Activated T-helper 2 cell treated with anti-CD3 and anti-CD28 coated beads, Interferon-gamma antibody, Interleukin-2, Interleukin-4, amounts not matched to agents 10 μg/mL and 5 μg/mL and 100 μg/mL, durations not matched to agents 14 hours and 24 hours and 36 hours (primary cell): ENCODE measurements around the gene LRRC4B. TPM values are rescaled to one million over a fixed set of nuclear protein-coding genes. Genes with fewer than 3 reads are reported as not detected.
"Not testable (repeated sequence)": the region's sequence is repeated elsewhere in the genome, so short reads cannot be mapped to it uniquely, and the experiment has no call there.

Source experiments
- DNase-seq: peaks from one replicate; pipeline ENCODE4 v3.0.0; 2021; ENCODE audit warnings: low spot score
- H3K27ac Mint-ChIP-seq: one replicate; pipeline ENCODE4 v1.8.0; 2021; ENCODE audit warnings: mixed read lengths
- H3K27me3 Mint-ChIP-seq: one replicate; pipeline ENCODE4 v1.8.0; 2021; ENCODE audit warnings: low read depth, mixed read lengths
- H3K36me3 Mint-ChIP-seq: one replicate; pipeline ENCODE4 v1.8.0; 2021; ENCODE audit warnings: low read depth, mixed read lengths
- H3K4me1 Mint-ChIP-seq: one replicate; pipeline ENCODE4 v1.8.0; 2021; ENCODE audit warnings: low read depth, mixed read lengths
- H3K4me3 Mint-ChIP-seq: one replicate; pipeline ENCODE4 v1.8.0; 2021; ENCODE audit warnings: low read depth, mild to moderate bottlenecking, moderate library complexity, mixed read lengths
- H3K9me3 Mint-ChIP-seq: one replicate; pipeline ENCODE4 v1.8.0; 2021; ENCODE audit warnings: mixed read lengths
- intact Hi-C: fragments of 100-400 bp; cut with micrococcal nuclease; formaldehyde crosslinking; loops from one replicate; pipeline ENCODE4 v1.15.1; 2023
- total RNA-seq: library from RNA; stranded (reverse); gene quantifications from 2 replicates; pipeline ENCODE4 v1.2.3, GENCODE V29; 2022

Gene LRRC4B
- total RNA-seq, 1 donor from 2014 or later, result not detected

DNA sequence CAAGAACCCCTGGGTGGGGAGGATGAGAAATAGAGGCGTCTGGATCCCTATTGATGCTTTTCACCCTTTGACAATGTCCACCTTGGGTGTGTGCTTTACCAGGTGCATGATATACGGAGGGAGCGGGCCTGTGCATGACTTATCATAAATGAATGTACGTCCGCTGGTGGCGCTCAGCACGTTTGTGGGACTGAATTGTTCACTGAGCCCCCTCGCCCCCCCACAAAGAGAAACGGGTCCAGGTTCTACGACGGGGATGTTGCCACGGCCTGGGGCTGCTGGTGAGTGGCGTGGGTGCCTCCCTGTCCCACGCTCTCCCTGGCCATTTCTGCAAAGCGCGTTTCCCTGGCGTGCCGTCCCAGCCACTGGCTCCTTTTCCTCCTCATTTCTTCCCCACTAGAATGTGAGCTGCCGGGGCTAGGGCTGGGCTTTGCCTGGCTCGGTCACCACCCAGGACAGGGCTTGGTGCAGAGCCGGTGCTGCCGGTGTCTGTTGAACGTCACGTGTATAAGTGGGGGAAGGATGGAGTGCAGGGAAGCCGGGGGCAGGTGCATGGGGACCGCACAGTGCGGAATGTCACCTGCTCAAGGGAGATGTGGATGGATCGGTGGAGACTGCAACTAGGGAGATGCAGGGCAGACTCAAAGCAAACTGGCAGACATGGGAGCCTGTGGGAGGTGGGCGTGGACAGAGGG is 21.6 kb downstream of the LRRC4B start:
- Mint-ChIP-seq H3K27ac (no peak overlapping the region), H3K4me3 (no peak overlapping the region), H3K27me3 (peaks cover 12% of the 10 kb centered on the region), H3K36me3 (no peaks in the 10 kb centered on the region), H3K4me1 (no peaks in the 10 kb centered on the region), H3K9me3 (no peaks in the 10 kb centered on the region)
- no peak for DNase-seq
- intact Hi-C loops, result no loop called here

GRCh38 chr19:50542943-50543342 is 25.3 kb downstream of the LRRC4B start:
- H3K9me3 Mint-ChIP-seq, result no peaks in the 10 kb centered on the region
- H3K27me3 Mint-ChIP-seq, result no peaks in the 10 kb centered on the region
- H3K4me3 Mint-ChIP-seq, result no peak overlapping the region
- no peaks in the 10 kb centered on the region for H3K4me1 Mint-ChIP-seq
- H3K27ac Mint-ChIP-seq, result no peak overlapping the region
- intact Hi-C loops, result no loop called here
- no peaks in the 10 kb centered on the region for H3K36me3 Mint-ChIP-seq
- no peak for DNase-seq

GRCh38 chr19:50537769-50538230 is 30.4 kb downstream of the LRRC4B start:
- Mint-ChIP-seq H3K27me3 (peaks cover 3% of the 10 kb centered on the region), H3K4me3 (no peak overlapping the region), H3K27ac (no peak overlapping the region), H3K36me3 (no peaks in the 10 kb centered on the region), H3K4me1 (no peaks in the 10 kb centered on the region), H3K9me3 (peaks cover 8% of the 10 kb centered on the region)
- intact Hi-C loops, result loop anchor here (1.0 kb wide), 2 partner anchors 246 to 385 kb away; no protein-coding TSS in a partner anchor
- DNase-seq, result peak; percentile 43

DNA sequence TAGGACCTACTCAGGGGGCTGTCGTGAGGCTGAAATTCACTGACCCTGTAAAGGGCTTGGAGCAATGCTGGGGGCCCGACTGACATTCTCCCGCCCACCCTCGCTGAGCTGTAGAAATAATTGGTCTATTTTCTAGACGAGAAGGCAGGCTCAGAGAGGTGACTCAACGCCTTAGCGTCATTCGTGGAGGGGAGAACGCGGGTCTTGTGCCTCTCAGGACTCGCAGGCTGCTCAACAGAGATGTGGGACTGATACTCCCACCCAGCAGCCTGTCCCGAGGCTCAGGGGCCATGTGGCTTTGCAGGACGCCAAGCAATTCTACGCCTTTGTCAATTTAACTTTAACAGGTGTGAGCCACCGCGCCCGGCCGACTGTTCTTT is 30.9 kb downstream of the LRRC4B start:
- Mint-ChIP-seq H3K27me3 (peaks cover 3% of the 10 kb centered on the region), H3K27ac (no peak overlapping the region), H3K4me3 (no peak overlapping the region), H3K36me3 (no peaks in the 10 kb centered on the region), H3K9me3 (peaks cover 12% of the 10 kb centered on the region), H3K4me1 (no peaks in the 10 kb centered on the region)
- intact Hi-C loops, result loop anchor here (1.0 kb wide), 2 partner anchors 246 to 385 kb away; no protein-coding TSS in a partner anchor
- no peak for DNase-seq

- no peak overlapping the region for H3K27ac Mint-ChIP-seq
- H3K27me3 Mint-ChIP-seq, result peaks cover 3% of the 10 kb centered on the region
- no peak overlapping the region for H3K4me3 Mint-ChIP-seq
- H3K4me1 Mint-ChIP-seq, result no peaks in the 10 kb centered on the region
- H3K9me3 Mint-ChIP-seq, result peaks cover 12% of the 10 kb centered on the region
- DNase-seq, result no peak
- intact Hi-C loops, result loop anchor here (1.0 kb wide), 2 partner anchors 247 to 386 kb away; no protein-coding TSS in a partner anchor
- H3K36me3 Mint-ChIP-seq, result no peaks in the 10 kb centered on the region
These were observed 31.5 kb downstream of the LRRC4B start for GRCh38 chr19:50536662-50537305.

GRCh38 chr19:50535672-50536187 is 32.5 kb downstream of the LRRC4B start:
- Mint-ChIP-seq H3K4me3 (no peak overlapping the region), H3K36me3 (no peaks in the 10 kb centered on the region), H3K27me3 (peaks cover 3% of the 10 kb centered on the region), H3K4me1 (no peaks in the 10 kb centered on the region), H3K27ac (no peak overlapping the region), H3K9me3 (peaks cover 12% of the 10 kb centered on the region)
- no peak for DNase-seq
- intact Hi-C loops, result no loop called here

DNA sequence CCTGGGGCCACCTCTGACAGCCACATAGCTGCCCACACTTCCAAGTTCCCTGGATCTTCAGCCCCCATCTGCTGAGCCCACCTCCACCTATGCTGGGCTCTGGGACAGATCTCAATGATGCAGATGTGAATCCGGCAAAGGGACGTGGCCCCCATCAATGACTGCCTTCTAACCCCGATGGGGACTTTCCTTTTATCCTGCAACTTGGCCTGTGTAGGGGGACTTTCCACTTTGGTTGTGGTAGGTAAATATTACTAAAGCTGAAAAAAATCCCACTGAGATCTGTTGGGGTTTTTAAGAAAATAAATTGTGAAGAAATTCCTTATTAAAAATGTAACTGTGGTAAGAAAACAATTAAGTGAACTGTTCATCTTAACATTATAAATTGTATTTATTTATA is 33.8 kb downstream of the LRRC4B start:
- no peaks in the 10 kb centered on the region for H3K36me3 Mint-ChIP-seq
- intact Hi-C loops, result no loop called here

DNA sequence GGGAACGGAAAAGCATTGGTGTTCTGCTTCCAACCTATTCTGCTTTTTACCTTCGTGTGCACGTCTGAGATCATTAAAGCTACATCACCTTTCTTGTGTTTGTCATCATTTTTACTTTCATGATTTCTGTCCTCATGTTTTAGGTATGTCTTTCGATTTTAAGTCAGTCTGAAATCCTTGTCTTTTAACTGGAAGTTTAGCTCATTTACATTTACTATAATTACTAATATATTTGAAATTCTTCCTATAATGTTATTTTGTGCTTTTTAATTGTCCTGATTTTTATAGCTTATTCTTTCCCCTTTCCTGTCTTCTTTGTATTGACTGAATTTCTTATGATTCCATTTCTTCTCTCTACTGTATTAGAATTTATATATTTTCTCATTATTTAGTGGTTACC is 35.3 kb downstream of the LRRC4B start:
- Mint-ChIP-seq H3K27me3 (peaks cover 3% of the 10 kb centered on the region), H3K4me1 (no peaks in the 10 kb centered on the region), H3K4me3 (no peak overlapping the region), H3K36me3 (no peaks in the 10 kb centered on the region), H3K9me3 (peaks cover 12% of the 10 kb centered on the region), H3K27ac (no peak overlapping the region)
- intact Hi-C loops, result no loop called here
- no peak for DNase-seq

More for the DNA sequence above, 33.8 kb downstream of the LRRC4B start:
- Mint-ChIP-seq H3K9me3 (peaks cover 12% of the 10 kb centered on the region), H3K27ac (no peak overlapping the region), H3K27me3 (peaks cover 3% of the 10 kb centered on the region), H3K4me1 (no peaks in the 10 kb centered on the region), H3K4me3 (no peak overlapping the region)
- no peak for DNase-seq

DNA sequence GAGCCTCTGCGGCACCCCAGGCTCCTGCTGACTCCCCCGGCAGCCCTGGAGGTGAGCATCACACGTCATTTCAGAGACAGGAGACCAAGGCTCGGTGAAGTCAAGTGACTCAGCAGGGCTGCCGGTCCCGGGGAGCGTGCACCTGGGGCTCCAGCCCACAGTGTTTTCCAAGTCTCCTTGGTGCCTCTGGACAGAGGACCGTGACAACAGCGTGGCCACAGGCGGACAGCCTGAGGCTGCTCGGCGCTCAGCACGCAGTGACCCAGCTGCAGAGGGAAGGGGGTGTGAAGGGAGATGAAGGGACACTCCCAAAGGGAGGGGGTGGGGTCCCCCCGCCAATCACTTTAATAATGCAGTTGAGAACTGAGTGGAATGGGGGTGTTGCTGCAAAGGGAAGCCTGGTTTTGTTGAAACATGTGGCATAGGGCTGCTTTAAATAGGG is 37.0 kb downstream of the LRRC4B start:
- Mint-ChIP-seq H3K9me3 (peaks cover 12% of the 10 kb centered on the region), H3K4me3 (no peak overlapping the region), H3K4me1 (no peaks in the 10 kb centered on the region), H3K27me3 (peaks cover 3% of the 10 kb centered on the region), H3K27ac (no peak overlapping the region), H3K36me3 (no peaks in the 10 kb centered on the region)
- no peak for DNase-seq
- intact Hi-C loops, result no loop called here

GRCh38 chr19:50528052-50528451 is 40.2 kb downstream of the LRRC4B start:
- H3K27ac Mint-ChIP-seq, H3K36me3 Mint-ChIP-seq, intact Hi-C loops, H3K4me3 Mint-ChIP-seq, DNase-seq, H3K27me3 Mint-ChIP-seq, H3K4me1 Mint-ChIP-seq, H3K9me3 Mint-ChIP-seq: not testable (repeated sequence)

DNA sequence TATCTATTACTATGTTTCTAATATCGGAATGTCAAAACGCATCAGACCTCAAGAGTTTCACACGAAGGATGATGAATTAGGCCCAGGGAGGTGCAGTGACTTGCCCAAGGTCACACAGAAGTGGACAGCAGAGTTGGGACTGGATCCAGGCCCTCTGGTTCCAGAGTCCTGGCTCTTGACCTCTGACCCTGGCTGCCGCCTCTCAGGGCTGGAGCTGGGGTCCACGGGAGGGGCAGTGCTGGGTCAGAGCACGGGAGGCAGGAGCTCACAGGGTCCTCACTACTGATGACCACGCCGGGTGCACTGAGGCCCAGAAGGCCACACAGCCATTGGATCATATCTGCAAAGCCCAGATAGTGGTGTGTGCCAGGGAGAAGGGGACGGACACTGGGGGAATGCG is 45.4 kb downstream of the LRRC4B start:
- no peaks in the 10 kb centered on the region for H3K4me1 Mint-ChIP-seq
- H3K27ac Mint-ChIP-seq, result no peak overlapping the region
- no peaks in the 10 kb centered on the region for H3K27me3 Mint-ChIP-seq
- DNase-seq, result no peak
- H3K9me3 Mint-ChIP-seq, result no peaks in the 10 kb centered on the region
- H3K4me3 Mint-ChIP-seq, result no peak overlapping the region
- intact Hi-C loops, result no loop called here
- H3K36me3 Mint-ChIP-seq, result no peaks in the 10 kb centered on the region

GRCh38 chr19:50520822-50521465 is 47.3 kb downstream of the LRRC4B start:
- intact Hi-C loops, result no loop called here
- Mint-ChIP-seq H3K36me3 (no peaks in the 10 kb centered on the region), H3K27ac (no peak overlapping the region), H3K4me1 (no peaks in the 10 kb centered on the region), H3K27me3 (no peaks in the 10 kb centered on the region), H3K4me3 (no peak overlapping the region), H3K9me3 (no peaks in the 10 kb centered on the region)
- DNase-seq, result no peak
